Measurements from ENCODE around the gene DAG1. TPM values are rescaled to one million over a fixed set of nuclear protein-coding genes. Genes with fewer than 3 reads are reported as not detected.

DAG1 gene
- polyA plus RNA-seq, 2 of the 4 experiments (the other 2 are of a cell fraction) = 46.6 to 59.6 TPM

- no peak for TF ChIP-seq CHD4 (IDR thresholded peaks at IDR 0.05; ENCODE audit: borderline replicate concordance)
Measured at GRCh38 chr3:49500732-49501609, 30.9 kb downstream of the DAG1 start (continued).

- WGBS (ENCODE audit: missing lambda C conversion rate) = 93% methylated on average over 2 of the region's 2 CpGs
- FAIRE-seq = no peak
- Histone ChIP-seq H3K4me2 (peak overlapping the region; percentile 76), H3K4me3 (no peak overlapping the region), H3K4me1 (peaks cover 63% of the 10 kb centered on the region), H3K27ac (peak overlapping the region; percentile 83 to 91), H3K9me3 (no peaks in the 10 kb centered on the region)
- TF ChIP-seq GATA3 (IDR thresholded peaks at IDR 0.05; ENCODE audit: borderline replicate concordance) = no peak
- TF ChIP-seq HOXA7 (CRISPR knock-in tag; IDR thresholded peaks at IDR 0.05) = no peak
- no peak for TF ChIP-seq RAD21 (conservative IDR thresholded peaks at IDR 0.05 in 1 of 2, IDR thresholded peaks at IDR 0.05 in 1 of 2)
- no peak for TF ChIP-seq HEYL (CRISPR knock-in tag; IDR thresholded peaks at IDR 0.05)
- no peak for TF ChIP-seq RFX5 (IDR thresholded peaks at IDR 0.05)
- no peak for TF ChIP-seq CHD2 (IDR thresholded peaks at IDR 0.05; ENCODE audit: low read length, partially characterized antibody)
- TF ChIP-seq ZC3H11A (IDR thresholded peaks at IDR 0.05) = no peak
- TF ChIP-seq CTCF (IDR thresholded peaks at IDR 0.05) = no peak
- no peak for TF ChIP-seq KDM1A (IDR thresholded peaks at IDR 0.05; ENCODE audit: low read depth)
- TF ChIP-seq JUNB (IDR thresholded peaks at IDR 0.05) = no peak
- no peak for TF ChIP-seq E2F6 (IDR thresholded peaks at IDR 0.05; ENCODE audit: borderline replicate concordance, low read depth)
- no peak for TF ChIP-seq KDM5A (IDR thresholded peaks at IDR 0.05)
- no peak for ATAC-seq
- no peak for DNase-seq (ENCODE audit: low read depth in 1 of 2, low spot score in 1 of 2)
- ChIA-PET CTCF (interaction anchor here (1.3 to 1.6 kb wide), 2 partner anchors 38 to 169 kb away, joined by 3 read pairs; no protein-coding TSS in a partner anchor), POLR2A (interaction anchor here (2.6 kb wide), 1 partner anchor 32 kb away, joined by 23 read pairs; the partner anchor contains the start of gene DAG1)
Measured at GRCh38 chr3:49501842-49502241, 31.8 kb downstream of the DAG1 start.

- Histone ChIP-seq H3K9me3 (no peaks in the 10 kb centered on the region), H3K4me3 (no peak overlapping the region), H3K27ac (no peak overlapping the region), H3K4me1 (peaks cover 20% of the 10 kb centered on the region; the same call in 2 of the 3 replicates), H3K4me2 (no peak overlapping the region)
- ChIA-PET POLR2A (no interaction called here), CTCF (no interaction called here)
- FAIRE-seq = no peak
- WGBS (ENCODE audit: missing lambda C conversion rate) = 95% methylated on average over 3 of the region's 3 CpGs
- ATAC-seq = no peak
- DNase-seq (ENCODE audit: low read depth in 1 of 2, low spot score in 1 of 2) = no peak
- TF ChIP-seq HDAC2 (IDR thresholded peaks at IDR 0.05) (no peak), FOSL2 (IDR thresholded peaks at IDR 0.05) (no peak), FOSL2 (CRISPR knock-in tag; IDR thresholded peaks at IDR 0.05) (no peak), FOXS1 (CRISPR knock-in tag; IDR thresholded peaks at IDR 0.05) (no peak), ZSCAN20 (CRISPR knock-in tag; IDR thresholded peaks at IDR 0.05) (no peak), EHMT2 (IDR thresholded peaks at IDR 0.05; ENCODE audit: low read depth) (no peak), MAZ (IDR thresholded peaks at IDR 0.05; ENCODE audit: borderline replicate concordance, low read depth, low read length) (no peak), NPAS2 (CRISPR knock-in tag; IDR thresholded peaks at IDR 0.05; ENCODE audit: borderline replicate concordance) (no peak), ZNF302 (CRISPR knock-in tag; IDR thresholded peaks at IDR 0.05) (no peak), CTCF (IDR thresholded peaks at IDR 0.05) (no peak), CEBPB (IDR thresholded peaks at IDR 0.05) (no peak), ATOH8 (CRISPR knock-in tag; IDR thresholded peaks at IDR 0.05; ENCODE audit: low read depth) (no peak), NFE2L2 (conservative IDR thresholded peaks at IDR 0.05; ENCODE audit: low read length) (no peak), MAFK (IDR thresholded peaks at IDR 0.05; ENCODE audit: partially characterized antibody) (no peak), SREBF2 (IDR thresholded peaks at IDR 0.05) (no peak), MYC (IDR thresholded peaks at IDR 0.05; ENCODE audit: borderline replicate concordance, low read length) (no peak), RCOR1 (IDR thresholded peaks at IDR 0.05; ENCODE audit: low read depth, low read length) (no peak), HEYL (CRISPR knock-in tag; IDR thresholded peaks at IDR 0.05) (no peak), CHD2 (IDR thresholded peaks at IDR 0.05; ENCODE audit: low read length, partially characterized antibody) (no peak)
Measured at GRCh38 chr3:49506906-49507305, 36.8 kb downstream of the DAG1 start.

All from A549 (cell line).